IPS-18c (cell line): ENCODE results near the gene IGSF21.
"Not testable (repeated sequence)": the region's sequence is repeated elsewhere in the genome, so short reads cannot be mapped to it uniquely, and the experiment has no call there.

Source experiments
- H3K4me3 ChIP-seq: 2 replicates; pipeline ENCODE4 v1.7.0; 2013; ENCODE audit warnings: low read depth, mild to moderate bottlenecking, low read length, moderate library complexity; ENCODE audit not compliant: insufficient read depth
- H3K9me3 ChIP-seq: one replicate; pipeline ENCODE4 v1.6.1; 2013; ENCODE audit warnings: mild to moderate bottlenecking, low read length, moderate library complexity; ENCODE audit not compliant: control insufficient read depth, insufficient read depth

The IGSF21 gene

DNA sequence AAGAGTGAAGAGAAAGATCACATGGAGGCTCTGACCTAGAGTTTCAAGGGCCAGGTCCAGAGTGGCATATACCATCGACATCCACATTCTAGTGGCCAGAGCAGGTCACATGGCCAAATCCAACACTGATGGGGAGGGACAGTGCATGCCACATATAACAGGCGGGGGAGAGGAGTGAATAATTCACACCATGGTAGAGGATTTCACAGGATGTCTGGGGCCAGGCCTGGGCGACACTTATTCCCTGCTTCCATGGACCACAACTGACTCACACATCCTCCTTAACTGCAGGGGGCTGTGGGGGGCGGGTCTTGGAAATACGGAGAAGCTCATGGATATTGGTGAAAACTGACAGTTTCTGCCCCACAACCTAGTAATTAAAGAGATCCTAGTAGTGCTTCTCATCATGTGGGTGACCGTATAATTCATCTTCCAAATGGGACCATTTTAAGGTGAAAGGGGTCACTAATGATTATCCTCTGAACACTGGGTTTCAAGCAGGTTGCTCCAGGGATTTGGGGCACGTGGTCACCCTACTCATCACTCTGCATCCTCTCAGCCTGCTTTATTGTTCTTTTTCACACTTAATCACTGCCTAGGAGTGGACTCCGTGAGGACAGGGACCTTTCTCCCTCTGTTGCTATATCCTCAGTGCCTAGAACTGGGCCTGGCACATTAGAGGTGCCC is 44.0 kb downstream of the IGSF21 start:
- H3K9me3 ChIP-seq, result no peaks in the 10 kb centered on the region

DNA sequence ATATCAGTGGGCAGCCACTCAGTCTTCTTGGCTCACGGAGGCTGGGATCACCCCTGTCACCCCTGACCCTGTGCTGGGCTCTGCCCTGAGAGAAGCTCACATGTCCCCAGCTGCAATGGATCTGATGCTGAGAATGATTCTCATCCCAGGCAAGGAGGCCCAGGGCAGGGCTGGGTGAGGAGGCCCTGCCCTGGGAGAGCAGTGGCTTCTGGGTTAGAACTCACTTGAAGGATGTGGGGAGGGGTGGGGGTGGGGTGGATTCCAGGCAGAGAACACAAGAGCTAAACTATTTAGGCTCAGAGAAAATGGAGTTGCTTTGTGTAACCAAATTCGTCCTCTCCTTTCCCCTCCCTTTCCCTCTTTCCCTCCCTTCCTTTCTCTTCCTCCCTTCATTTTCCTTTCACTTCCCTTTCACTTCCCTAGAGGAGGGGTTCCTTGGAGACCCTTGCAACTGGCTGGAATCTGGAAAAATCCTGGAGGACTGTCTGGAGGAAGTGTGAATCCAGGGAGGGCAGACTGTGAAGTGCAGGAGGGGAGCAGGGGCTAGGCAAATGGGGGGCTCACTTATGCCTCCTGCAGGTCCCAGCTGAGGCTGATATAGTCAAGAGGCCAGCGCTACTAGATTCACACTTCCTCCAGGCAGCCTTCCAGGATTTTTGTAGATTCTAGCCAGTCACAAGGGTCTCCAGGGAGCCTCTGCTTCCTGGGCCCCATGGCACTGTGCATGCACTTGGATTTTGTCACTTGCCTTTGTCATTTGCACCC is 47.0 kb downstream of the IGSF21 start:
- Histone ChIP-seq H3K9me3 (no peaks in the 10 kb centered on the region), H3K4me3 (no peak overlapping the region)

More for the DNA sequence above, 44.0 kb downstream of the IGSF21 start:
- H3K4me3 ChIP-seq, result no peak overlapping the region

DNA sequence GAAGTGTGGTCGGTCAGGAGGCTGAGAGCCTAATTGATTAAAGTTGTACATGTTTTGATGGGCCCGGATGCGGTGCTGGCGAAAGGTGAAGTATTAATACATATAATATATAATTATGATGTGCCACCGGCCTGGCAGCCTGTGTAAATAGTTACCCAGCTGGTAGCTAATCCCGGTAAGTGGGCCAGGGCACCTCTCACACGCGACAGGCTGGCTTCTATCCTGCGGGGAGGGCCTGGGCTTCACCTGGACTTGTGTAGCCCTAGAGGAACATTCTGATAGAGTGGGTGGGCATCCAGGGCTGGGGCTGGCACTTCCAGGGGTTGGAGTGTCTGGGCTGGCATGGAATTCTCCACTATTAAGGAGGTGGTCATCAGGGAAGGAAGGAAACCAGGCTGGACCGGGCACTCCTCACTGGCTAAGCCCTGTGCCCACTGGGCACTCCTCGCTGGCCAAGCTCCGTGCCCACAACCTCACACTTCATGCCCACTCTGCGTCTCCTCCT is 48.3 kb downstream of the IGSF21 start:
- no peak overlapping the region for H3K4me3 ChIP-seq

DNA sequence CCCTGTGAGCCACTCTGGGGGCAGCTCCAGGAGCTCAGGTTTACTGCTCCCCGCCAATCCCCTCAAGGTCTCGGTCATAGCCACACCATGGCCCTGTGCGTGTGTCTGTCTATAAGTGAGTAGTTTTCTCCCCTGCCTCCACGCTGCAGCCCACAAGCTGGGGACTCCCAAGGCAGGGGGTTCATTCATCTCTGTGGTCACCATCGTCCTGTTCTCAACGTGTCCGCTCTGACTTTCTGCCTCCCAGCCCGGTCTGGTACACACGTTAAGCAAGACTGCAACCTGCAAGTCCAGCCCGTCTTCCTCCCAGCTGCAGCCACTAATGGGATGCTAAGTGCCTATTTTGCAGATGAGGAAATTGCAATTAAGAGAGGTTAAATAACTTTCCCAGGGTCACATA is 49.8 kb downstream of the IGSF21 start:
- no peaks in the 10 kb centered on the region for H3K9me3 ChIP-seq
- no peak overlapping the region for H3K4me3 ChIP-seq

More for the DNA sequence above, 48.3 kb downstream of the IGSF21 start:
- no peaks in the 10 kb centered on the region for H3K9me3 ChIP-seq

DNA sequence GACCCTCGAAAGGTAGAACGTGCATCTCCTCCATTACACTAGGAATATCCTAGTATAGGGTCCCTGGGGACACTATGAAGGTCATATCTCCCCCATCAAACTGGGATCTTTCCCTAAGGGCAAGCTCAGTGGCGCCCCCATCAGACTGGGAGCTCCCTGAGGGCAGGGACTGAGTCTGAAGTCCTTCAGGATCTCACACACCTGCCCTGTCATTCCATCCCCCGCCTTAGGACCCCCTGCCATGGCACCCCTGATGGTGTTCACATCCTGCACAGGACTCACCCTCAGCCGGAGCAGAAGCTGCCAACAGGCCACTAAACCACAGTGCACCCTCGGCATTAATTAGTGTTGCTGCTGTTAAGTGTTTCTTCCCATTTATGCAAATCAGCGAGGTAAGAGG is 50.4 kb downstream of the IGSF21 start:
- H3K9me3 ChIP-seq, result no peaks in the 10 kb centered on the region
- no peak overlapping the region for H3K4me3 ChIP-seq

DNA sequence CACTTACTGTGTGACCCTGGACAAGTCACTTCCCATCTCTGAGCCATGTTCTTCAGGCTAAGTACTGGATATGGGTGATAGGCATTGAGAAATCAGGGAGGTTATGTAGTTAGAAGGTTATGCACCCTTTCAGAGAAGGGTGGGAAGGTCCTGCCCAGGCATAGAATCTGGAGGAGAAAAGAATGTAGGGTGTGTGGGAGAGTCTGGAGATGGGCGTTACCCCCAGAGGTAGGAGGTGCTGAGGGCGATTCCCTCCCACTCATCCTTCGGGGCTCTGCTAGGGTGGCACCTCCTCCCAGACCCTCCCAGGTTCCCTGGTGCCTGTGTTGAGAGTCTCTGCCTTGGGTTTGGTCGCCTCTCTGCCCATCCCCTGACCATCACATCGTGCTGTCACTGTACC is 51.1 kb downstream of the IGSF21 start:
- Histone ChIP-seq H3K9me3 (no peaks in the 10 kb centered on the region), H3K4me3 (no peak overlapping the region)

DNA sequence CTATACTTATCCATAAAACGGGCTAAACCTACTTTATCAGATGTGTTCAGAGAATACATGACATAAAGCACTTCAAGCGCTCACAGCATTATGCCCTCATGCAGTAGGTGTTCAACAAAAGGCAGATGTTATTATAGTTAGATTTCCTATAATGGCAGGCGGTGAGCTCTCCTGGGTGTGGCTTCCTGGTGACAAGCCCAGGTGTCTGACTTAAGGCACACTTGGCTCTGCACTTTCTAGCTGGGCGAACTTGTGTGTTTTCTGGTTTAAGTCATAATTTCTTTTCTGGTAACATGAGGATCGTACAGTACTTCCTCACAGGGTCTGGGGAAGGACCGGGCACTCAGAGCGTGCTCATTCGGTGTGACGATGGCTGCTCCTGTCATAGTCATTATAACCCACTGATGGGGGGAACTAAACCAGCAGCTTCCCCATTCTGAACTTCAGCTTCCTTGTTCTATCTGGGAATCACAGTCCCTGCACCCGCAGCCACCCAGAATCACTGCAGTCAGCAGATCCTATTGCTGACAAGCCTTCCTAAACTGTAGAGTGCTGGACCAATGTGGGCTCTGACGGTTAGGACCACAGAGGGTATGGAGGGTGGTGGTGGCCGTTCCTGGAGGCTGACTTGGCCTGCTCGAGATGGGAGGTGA is 52.8 kb downstream of the IGSF21 start:
- H3K9me3 ChIP-seq, result no peaks in the 10 kb centered on the region
- no peak overlapping the region for H3K4me3 ChIP-seq

DNA sequence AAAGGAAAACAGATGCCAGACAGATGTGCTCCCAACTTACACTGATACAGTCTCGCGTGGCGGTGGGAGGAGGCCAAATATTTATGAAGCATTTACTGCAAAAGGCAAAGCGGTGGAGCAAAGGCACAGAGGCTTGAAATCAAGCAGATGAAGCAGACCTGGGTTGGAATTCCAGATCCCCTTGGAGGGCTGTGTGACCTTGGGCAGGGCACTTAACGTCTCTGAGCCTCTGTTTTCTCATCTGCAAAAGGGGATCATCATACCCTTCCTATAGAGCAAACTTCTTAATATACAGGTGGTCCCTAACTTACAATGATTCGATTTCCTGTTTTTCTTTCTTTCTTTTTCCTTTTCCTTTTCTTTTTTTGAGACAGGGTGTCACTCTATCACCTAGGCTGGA is 54.1 kb downstream of the IGSF21 start:
- no peak overlapping the region for H3K4me3 ChIP-seq
- H3K9me3 ChIP-seq, result no peaks in the 10 kb centered on the region

DNA sequence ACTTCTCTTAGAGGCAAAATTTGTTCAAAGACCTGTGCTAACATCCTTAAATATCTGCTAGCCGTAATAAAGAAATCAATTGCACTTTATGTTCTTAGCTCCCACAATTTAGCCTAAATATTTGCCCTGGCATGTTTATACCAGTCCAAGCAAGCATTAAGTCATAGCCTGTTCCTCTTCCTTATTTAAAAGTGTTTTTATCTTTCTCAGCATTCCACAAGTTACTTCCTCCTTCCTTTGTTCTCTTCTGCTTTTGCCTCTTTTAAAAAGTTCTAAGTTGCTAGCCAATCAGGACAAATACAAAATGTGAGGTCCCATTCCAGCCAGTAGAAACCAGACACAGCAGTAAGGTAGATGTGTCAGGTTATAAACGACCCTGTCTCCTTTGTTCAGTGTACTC is 58.0 kb downstream of the IGSF21 start:
- H3K4me3 ChIP-seq, H3K9me3 ChIP-seq: not testable (repeated sequence)

DNA sequence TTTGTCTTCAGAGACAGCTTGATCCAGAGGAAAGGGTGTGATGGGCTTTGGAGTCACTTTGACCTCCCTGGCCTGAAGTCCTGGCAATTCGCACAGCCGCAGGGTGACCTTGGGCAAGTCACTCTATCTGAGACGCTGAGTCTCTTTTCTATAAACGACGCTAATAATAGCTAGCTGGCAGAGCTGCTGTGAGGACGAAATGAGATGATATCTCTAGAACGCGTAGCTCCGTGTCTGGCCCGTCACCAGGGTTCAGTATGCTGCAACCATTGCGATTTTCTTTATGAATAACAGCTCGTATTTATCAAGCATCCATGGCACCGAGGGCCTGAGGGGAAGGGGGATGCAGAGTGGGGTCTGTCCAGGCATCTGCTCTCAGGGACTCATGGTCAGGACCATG is 58.7 kb downstream of the IGSF21 start:
- Histone ChIP-seq H3K9me3 (no peaks in the 10 kb centered on the region), H3K4me3 (no peak overlapping the region)

DNA sequence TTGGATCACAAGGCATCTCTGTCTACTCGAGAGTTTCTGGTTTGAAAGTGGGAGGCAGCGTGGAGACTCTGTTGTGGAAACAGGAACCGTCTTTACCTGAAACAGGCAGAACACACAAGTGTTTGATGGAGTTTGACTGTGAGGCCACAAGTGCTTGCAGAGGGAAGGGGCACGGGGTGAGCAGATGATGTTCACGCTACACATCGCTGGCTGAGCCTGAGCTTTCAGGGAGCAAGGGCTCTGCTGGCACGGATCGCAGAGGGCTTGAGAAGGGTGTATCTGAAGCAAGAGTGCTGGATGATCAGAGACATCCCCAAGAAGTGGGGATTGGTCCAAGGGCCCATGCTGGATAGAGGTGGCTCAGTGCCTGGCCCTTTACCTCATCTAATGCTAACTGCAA is 59.3 kb downstream of the IGSF21 start:
- H3K9me3 ChIP-seq, result no peaks in the 10 kb centered on the region

DNA sequence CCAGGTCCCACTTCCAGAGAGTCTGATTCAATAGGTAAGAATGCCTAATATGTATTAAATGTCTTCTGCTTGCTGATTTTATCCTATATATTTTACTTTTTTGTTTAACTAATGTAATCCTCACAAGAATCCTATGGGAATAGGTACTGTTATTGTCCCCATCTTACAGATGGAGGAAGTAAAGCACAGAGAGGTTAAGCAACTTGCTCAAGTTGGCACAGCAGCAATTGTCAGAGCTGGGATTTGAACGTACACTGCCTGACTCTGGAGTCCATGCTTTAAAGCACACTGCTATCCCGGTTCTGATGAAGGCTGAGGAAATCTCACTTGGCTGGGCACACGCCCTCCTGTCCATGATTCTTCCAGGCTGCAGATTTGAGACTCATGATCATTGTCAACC is 62.8 kb downstream of the IGSF21 start:
- Histone ChIP-seq H3K9me3 (no peaks in the 10 kb centered on the region), H3K4me3 (no peak overlapping the region)

More for the DNA sequence above, 59.3 kb downstream of the IGSF21 start:
- no peak overlapping the region for H3K4me3 ChIP-seq

DNA sequence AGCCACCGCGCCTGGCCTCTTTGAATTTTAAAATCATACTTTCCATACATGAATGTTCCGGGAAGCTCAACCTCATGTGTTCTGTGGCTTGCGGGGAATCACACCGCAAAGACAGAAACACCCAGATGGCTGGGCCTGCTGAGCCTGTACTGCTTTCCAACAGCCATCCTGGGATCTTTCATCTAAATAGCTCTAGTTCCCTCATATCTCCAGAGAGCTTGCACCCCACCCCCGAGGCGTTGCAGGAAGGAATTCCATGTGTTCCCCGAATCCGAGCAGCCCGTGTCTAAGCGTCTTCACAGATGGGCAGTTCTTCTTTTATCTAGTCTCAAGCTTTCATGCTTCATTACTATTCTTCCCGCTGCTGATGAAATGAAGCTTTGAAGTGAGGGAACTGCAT is 66.4 kb downstream of the IGSF21 start:
- no peak overlapping the region for H3K4me3 ChIP-seq
- no peaks in the 10 kb centered on the region for H3K9me3 ChIP-seq

DNA sequence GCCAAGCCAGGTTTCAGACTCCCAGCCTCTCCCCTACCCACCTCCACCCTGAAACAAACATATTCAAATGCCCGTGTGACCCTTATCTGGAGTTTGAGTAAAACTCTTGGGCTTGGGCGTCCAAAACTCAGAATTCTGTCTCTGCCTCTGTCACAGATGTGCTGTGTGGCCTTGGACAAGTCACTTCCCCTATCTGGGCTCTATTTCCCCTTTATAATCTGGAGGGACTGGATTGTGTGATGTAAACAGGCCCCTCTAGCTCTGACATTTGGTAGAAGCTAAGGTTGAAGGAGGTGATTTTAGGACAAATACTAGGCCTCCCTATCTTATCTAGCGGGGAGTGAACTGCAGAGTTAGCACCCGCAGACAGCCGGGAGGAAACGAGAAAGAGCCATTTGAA is 67.5 kb downstream of the IGSF21 start:
- no peak overlapping the region for H3K4me3 ChIP-seq
- H3K9me3 ChIP-seq, result peaks cover 3% of the 10 kb centered on the region

DNA sequence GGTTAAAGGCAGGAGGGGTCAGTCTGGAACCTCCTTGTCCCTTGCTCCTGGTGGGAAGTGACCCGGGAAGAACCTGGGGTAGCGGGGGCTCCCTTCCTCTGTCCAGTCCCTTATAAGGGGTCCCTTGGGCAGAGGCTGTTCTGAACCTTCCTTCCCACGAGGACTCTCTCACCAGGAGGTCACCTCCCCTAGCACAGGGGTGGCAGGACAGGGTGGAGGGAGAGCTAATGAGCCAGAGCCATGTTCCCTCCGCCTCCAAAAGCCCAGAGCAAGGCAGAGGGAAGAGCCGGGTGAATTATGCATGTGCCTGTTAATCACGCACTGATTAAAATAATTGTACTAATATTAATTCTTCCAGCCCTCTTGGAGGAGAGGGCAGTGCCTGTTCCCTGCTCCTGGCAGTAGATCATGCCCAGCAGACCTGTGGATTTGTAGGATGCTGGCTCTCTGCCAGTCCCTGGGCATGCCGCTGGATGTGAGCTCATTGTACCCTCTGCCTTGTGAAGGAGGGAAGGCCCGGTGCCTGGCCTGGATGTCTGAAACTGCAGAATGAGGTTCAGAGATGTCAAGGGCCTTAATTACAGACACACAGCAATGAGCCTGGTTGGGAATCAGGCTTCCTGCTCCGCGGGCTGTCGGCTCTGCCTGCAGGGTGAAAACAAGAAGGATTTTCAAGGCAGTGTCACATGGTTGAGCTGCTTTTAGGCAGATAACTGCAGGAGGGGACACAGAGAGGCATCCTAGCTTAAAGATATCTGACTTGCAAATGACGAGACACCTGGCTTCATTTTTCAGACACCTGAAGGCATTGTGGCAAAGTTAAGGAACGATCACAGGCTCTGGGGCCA is 68.2 kb downstream of the IGSF21 start:
- Histone ChIP-seq H3K9me3 (peaks cover 3% of the 10 kb centered on the region), H3K4me3 (no peak overlapping the region)

DNA sequence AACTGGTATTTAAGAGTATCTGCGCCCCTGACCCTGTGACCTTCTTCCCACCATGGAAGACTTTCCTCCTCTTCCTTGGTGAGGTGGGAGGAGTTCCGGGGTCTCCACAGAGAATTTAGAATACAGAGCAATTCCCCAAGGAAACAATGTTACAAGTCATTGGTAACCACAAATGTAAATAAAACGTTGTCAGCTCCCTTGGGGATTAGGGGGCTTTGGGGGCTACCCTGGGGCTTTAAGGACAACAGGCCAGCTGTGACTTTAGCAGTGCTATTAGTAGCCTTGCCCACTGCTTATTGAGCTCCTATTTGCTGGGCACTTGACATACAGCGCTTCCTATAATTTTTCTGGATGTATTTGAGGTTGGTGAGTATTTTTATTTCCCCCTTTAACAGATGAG is 69.0 kb downstream of the IGSF21 start:
- H3K4me3 ChIP-seq, result no peak overlapping the region

DNA sequence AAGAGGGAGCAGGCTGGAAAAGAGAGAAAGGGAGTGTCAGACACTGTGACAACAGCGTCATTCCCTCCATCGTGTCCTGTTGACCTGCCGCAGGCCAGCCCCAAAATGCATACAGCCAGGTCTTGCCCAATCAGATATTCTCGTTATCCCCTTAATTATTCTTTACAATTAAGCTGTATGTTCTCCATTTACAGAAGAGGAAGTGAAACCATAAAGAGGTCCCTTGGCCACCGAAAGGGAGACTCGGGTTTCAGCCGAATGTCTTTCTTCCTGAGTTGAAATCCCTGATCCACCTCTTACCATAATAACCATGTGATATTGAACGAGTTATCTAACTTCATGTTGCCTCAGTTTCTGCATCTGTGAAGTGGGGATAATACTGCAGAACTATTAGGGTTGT is 70.5 kb downstream of the IGSF21 start:
- H3K4me3 ChIP-seq, result no peak overlapping the region
- H3K9me3 ChIP-seq, result peaks cover 3% of the 10 kb centered on the region

More for the DNA sequence above, 69.0 kb downstream of the IGSF21 start:
- peaks cover 3% of the 10 kb centered on the region for H3K9me3 ChIP-seq
